ENCODE results near the gene ARRB1. TPM values are rescaled to one million over a fixed set of nuclear protein-coding genes. Genes with fewer than 3 reads are reported as not detected.

The ARRB1 gene
- total RNA-seq, 1 experiment from 2014 or later: 24.2 TPM

- H2AFZ ChIP-seq (ENCODE audit: low read depth, low read length, poor library complexity, severe bottlenecking): no peak overlapping the region
- no peaks in the 10 kb centered on the region for H3K36me3 ChIP-seq (ENCODE audit: control insufficient read depth in 1 of 2, insufficient read depth in 2 of 2, low read length in 2 of 2)
- peaks cover 3% of the 10 kb centered on the region; the same call in 1 of the 2 replicates for H3K79me2 ChIP-seq (ENCODE audit: insufficient read depth, low read length)
- no peak overlapping the region for H3K9ac ChIP-seq (ENCODE audit: low read length)
- H3K27me3 ChIP-seq (ENCODE audit: insufficient read depth, low read length): no peaks in the 10 kb centered on the region
- ChIA-PET CTCF (interaction anchor here (1.6 kb wide), 1 partner anchor 16 kb away, joined by 3 read pairs; no protein-coding TSS in a partner anchor), POLR2A (no interaction called here), RAD21 (ENCODE audit: low non-redundant PET in 1 of 2, low total read pairs in 2 of 2, uncharacterized antibody in 2 of 2, unreplicated experiment in 2 of 2) (no interaction called here)
- no peaks in the 10 kb centered on the region for H3K9me3 ChIP-seq (ENCODE audit: control insufficient read depth in 1 of 2, insufficient read depth in 1 of 2, low read depth in 1 of 2, low read length in 2 of 2)
- no peak overlapping the region for H3K4me2 ChIP-seq (ENCODE audit: low read length)
- no peak overlapping the region for H3K27ac ChIP-seq (ENCODE audit: low read depth, low read length)
- TF ChIP-seq CBX3 (IDR thresholded peaks at IDR 0.05; ENCODE audit: low read depth): no peak
- no peak for TF ChIP-seq ZFX (IDR thresholded peaks at IDR 0.05)
- TF ChIP-seq POLR2AphosphoS5 (IDR thresholded peaks at IDR 0.05; ENCODE audit: low read depth, low read length): no peak
- no peak for TF ChIP-seq YY1 (IDR thresholded peaks at IDR 0.05; ENCODE audit: extremely low read depth, insufficient replicate concordance, low read depth, low read length)
- TF ChIP-seq FOSL1 (IDR thresholded peaks at IDR 0.05; ENCODE audit: low read depth): no peak
- TF ChIP-seq, protein P1, sequence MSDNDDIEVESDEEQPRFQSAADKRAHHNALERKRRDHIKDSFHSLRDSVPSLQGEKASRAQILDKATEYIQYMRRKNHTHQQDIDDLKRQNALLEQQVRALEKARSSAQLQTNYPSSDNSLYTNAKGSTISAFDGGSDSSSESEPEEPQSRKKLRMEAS (IDR thresholded peaks at IDR 0.05): no peak
- TF ChIP-seq CEBPB (IDR thresholded peaks at IDR 0.05; ENCODE audit: low read depth): no peak
- TF ChIP-seq SIN3A (IDR thresholded peaks at IDR 0.05; ENCODE audit: low read depth): no peak
- TF ChIP-seq JUND (IDR thresholded peaks at IDR 0.05): no peak
- no peak for TF ChIP-seq TCF7L2 (IDR thresholded peaks at IDR 0.05; ENCODE audit: borderline replicate concordance, extremely low read depth, insufficient read depth, insufficient read length)
- TF ChIP-seq, protein P2, sequence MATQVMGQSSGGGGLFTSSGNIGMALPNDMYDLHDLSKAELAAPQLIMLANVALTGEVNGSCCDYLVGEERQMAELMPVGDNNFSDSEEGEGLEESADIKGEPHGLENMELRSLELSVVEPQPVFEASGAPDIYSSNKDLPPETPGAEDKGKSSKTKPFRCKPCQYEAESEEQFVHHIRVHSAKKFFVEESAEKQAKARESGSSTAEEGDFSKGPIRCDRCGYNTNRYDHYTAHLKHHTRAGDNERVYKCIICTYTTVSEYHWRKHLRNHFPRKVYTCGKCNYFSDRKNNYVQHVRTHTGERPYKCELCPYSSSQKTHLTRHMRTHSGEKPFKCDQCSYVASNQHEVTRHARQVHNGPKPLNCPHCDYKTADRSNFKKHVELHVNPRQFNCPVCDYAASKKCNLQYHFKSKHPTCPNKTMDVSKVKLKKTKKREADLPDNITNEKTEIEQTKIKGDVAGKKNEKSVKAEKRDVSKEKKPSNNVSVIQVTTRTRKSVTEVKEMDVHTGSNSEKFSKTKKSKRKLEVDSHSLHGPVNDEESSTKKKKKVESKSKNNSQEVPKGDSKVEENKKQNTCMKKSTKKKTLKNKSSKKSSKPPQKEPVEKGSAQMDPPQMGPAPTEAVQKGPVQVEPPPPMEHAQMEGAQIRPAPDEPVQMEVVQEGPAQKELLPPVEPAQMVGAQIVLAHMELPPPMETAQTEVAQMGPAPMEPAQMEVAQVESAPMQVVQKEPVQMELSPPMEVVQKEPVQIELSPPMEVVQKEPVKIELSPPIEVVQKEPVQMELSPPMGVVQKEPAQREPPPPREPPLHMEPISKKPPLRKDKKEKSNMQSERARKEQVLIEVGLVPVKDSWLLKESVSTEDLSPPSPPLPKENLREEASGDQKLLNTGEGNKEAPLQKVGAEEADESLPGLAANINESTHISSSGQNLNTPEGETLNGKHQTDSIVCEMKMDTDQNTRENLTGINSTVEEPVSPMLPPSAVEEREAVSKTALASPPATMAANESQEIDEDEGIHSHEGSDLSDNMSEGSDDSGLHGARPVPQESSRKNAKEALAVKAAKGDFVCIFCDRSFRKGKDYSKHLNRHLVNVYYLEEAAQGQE (IDR thresholded peaks at IDR 0.05; ENCODE audit: low read depth): no peak
- TF ChIP-seq ZNF274 (IDR thresholded peaks at IDR 0.05; ENCODE audit: low read depth, low read length): no peak
- TF ChIP-seq EZH2phosphoT487 (IDR thresholded peaks at IDR 0.05; ENCODE audit: borderline replicate concordance): no peak
- TF ChIP-seq EZH2 (IDR thresholded peaks at IDR 0.05): no peak
- no peak for TF ChIP-seq ZBTB33 (IDR thresholded peaks at IDR 0.05; ENCODE audit: extremely low read depth, insufficient replicate concordance, low read length)
- TF ChIP-seq ELF1 (IDR thresholded peaks at IDR 0.05; ENCODE audit: borderline replicate concordance, low read depth): no peak
- no peak for TF ChIP-seq POLR2A (IDR thresholded peaks at IDR 0.05; ENCODE audit: borderline replicate concordance, extremely low read depth, insufficient read depth, insufficient read length)
- TF ChIP-seq, protein P3, sequence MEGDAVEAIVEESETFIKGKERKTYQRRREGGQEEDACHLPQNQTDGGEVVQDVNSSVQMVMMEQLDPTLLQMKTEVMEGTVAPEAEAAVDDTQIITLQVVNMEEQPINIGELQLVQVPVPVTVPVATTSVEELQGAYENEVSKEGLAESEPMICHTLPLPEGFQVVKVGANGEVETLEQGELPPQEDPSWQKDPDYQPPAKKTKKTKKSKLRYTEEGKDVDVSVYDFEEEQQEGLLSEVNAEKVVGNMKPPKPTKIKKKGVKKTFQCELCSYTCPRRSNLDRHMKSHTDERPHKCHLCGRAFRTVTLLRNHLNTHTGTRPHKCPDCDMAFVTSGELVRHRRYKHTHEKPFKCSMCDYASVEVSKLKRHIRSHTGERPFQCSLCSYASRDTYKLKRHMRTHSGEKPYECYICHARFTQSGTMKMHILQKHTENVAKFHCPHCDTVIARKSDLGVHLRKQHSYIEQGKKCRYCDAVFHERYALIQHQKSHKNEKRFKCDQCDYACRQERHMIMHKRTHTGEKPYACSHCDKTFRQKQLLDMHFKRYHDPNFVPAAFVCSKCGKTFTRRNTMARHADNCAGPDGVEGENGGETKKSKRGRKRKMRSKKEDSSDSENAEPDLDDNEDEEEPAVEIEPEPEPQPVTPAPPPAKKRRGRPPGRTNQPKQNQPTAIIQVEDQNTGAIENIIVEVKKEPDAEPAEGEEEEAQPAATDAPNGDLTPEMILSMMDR (IDR thresholded peaks at IDR 0.05 in 2 of 3, conservative IDR thresholded peaks at IDR 0.05 in 1 of 3; ENCODE audit: borderline replicate concordance in 1 of 3, insufficient read depth in 1 of 3, low read depth in 2 of 3, low read length in 2 of 3): no peak
- no peaks in the 10 kb centered on the region for H3K9me2 ChIP-seq (ENCODE audit: insufficient read depth)
- intact Hi-C loops (cut with micrococcal nuclease): no loop called here
- no peak for ATAC-seq
- BruUV-seq (replicated peaks): no TSS peak
- no peak for DNase-seq (ENCODE audit: low read depth, low spot score)
- H3K4me1 ChIP-seq (ENCODE audit: control insufficient read depth in 1 of 2, insufficient read depth in 2 of 2, low read length in 2 of 2): peaks cover 25 to 50% of the 10 kb centered on the region in 2 experiments
- H4K20me1 ChIP-seq (ENCODE audit: insufficient read depth): no peaks in the 10 kb centered on the region
- H3K4me3 ChIP-seq (replicated peaks in 1 of 2; ENCODE audit: low read depth in 1 of 2, low read length in 2 of 2): no peak overlapping the region
Measured at GRCh38 chr11:75341612-75342011, 9.8 kb downstream of the ARRB1 start.
